Subcutaneous abdominal adipose tissue (tissue), 5 donors: ENCODE data around the gene AP5S1.
"Not testable (repeated sequence)": the region's sequence is repeated elsewhere in the genome, so short reads cannot be mapped to it uniquely, and the experiment has no call there.

Source experiments
- H3K27ac ChIP-seq: one replicate; pipeline ENCODE4 v1.7.0; 2013; ENCODE audit warnings: low read depth, mild to moderate bottlenecking, inconsistent platforms, low read length, moderate library complexity
- H3K27me3 ChIP-seq, 5 donors: one replicate each; pipeline ENCODE4 v1.7.0; 2013; ENCODE audit warnings: low read length in 5 of 5, inconsistent platforms in 1 of 5; ENCODE audit not compliant: control insufficient read depth in 5 of 5, insufficient read depth in 4 of 5
- H3K36me3 ChIP-seq, 5 donors: one replicate each; pipeline ENCODE4 v1.7.0; 2013; ENCODE audit warnings: low read length in 5 of 5; ENCODE audit not compliant: control insufficient read depth in 5 of 5, insufficient read depth in 5 of 5
- H3K4me1 ChIP-seq, 5 donors: one replicate each; pipeline ENCODE4 v1.7.0; 2013; ENCODE audit warnings: low read length in 5 of 5, mild to moderate bottlenecking in 3 of 5, moderate library complexity in 1 of 5; ENCODE audit not compliant: control insufficient read depth in 5 of 5, insufficient read depth in 5 of 5
- H3K4me3 ChIP-seq, 5 donors: one replicate each; pipeline ENCODE4 v1.7.0; 2013; ENCODE audit warnings: low read length in 5 of 5, low read depth in 1 of 5
- H3K9ac ChIP-seq, 5 donors: one replicate each; pipeline ENCODE4 v1.7.0; 2013; ENCODE audit warnings: low read length in 5 of 5, mild to moderate bottlenecking in 4 of 5, moderate library complexity in 3 of 5
- H3K9me3 ChIP-seq, 5 donors: one replicate each; pipeline ENCODE4 v1.7.0; 2013; ENCODE audit warnings: low read length in 5 of 5; ENCODE audit not compliant: control insufficient read depth in 5 of 5
- donor health status: healthy.
- donor health status: healthy.
- donor health status: healthy.
- donor health status: healthy.
- donor health status: healthy.

AP5S1 gene

DNA sequence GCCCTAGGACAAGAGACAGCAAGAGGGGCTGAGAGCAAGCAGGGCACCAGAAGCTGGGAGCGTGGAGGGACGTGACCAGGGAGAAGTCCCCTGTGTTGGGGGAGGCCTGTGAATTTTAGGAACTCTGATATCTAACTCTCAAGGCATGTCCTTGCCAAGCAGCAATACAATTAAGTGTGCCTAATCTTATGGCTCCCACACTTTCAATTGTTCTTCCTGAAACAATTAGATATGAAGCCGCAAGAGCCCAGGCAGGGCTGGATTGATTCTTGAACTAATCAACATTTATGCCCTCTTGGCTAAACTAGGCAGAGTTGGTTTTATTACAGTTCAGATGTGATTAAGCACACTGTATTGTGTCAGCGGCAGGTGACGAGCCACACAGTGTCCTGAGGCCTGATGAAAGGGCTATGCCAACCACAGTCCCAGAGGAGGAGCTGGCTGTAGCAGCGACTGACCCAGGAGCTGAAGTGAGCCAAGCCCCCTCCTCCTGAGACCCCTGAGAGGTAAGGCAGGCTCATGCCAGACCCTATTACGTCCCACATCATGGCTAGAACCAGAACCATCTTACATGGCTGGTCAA, 22.1 kb downstream of the AP5S1 start:
- H3K36me3 ChIP-seq: no peaks in the 10 kb centered on the region
- no peak overlapping the region for H3K27ac ChIP-seq
- H3K9ac ChIP-seq: no peak overlapping the region
- H3K4me1 ChIP-seq: peaks cover under 1 to 15% (median 12%) of the 10 kb centered on the region in 5 donors
- no peak overlapping the region for H3K4me3 ChIP-seq
- no peaks in the 10 kb centered on the region for H3K27me3 ChIP-seq
- H3K9me3 ChIP-seq: no peaks in the 10 kb centered on the region

- peaks cover 3 to 24% (median 17%) of the 10 kb centered on the region in 5 donors for H3K4me1 ChIP-seq
- H3K27me3 ChIP-seq: no peaks in the 10 kb centered on the region
- H3K36me3 ChIP-seq: peaks cover 0 to 2% (median 0%) of the 10 kb centered on the region in 5 donors
- no peak overlapping the region for H3K4me3 ChIP-seq
- H3K9ac ChIP-seq: no peak overlapping the region
- H3K27ac ChIP-seq: no peak overlapping the region
- no peaks in the 10 kb centered on the region for H3K9me3 ChIP-seq
These were observed 23.1 kb downstream of the AP5S1 start for GRCh38 chr20:3843490-3843889.

GRCh38 chr20:3843990-3844619, 23.8 kb downstream of the AP5S1 start:
- H3K9me3 ChIP-seq, H3K27me3 ChIP-seq, H3K27ac ChIP-seq, H3K4me3 ChIP-seq, H3K9ac ChIP-seq, H3K36me3 ChIP-seq: not testable (repeated sequence)
- peaks cover 3 to 27% (median 17%) of the 10 kb centered on the region in 5 donors for H3K4me1 ChIP-seq

DNA sequence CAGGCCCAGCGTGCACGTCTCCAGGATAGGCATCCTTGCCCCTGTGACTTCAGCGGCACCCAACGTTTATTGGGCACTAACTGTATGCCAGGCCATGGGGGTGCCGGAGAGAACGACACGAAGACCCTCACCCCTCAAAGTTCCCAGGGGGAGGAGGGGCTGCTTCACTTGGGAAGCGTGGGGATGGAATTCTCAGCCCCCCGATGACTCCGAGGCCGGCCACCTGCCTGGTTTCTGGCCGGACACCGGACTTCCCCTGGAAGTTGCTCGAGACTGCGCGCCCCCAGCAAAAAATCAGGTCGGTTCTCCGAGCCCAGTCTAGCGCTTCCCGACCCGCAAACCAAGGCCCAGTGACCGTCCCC, 26.0 kb downstream of the AP5S1 start:
- Histone ChIP-seq H3K36me3 (peaks cover 0 to 3% (median 0%) of the 10 kb centered on the region in 5 donors), H3K27ac (peak overlapping the region; percentile 92), H3K9me3 (no peaks in the 10 kb centered on the region), H3K9ac (peak overlapping the region; percentile 86 to 98 (median 94)), H3K4me1 (peaks cover 3 to 30% (median 17%) of the 10 kb centered on the region in 5 donors), H3K27me3 (no peaks in the 10 kb centered on the region), H3K4me3 (peak overlapping the region; percentile 70 to 95 (median 86))

GRCh38 chr20:3846740-3847428, 26.5 kb downstream of the AP5S1 start, which contains the start of gene MAVS:
Gene MAVS (plus strand): TSS chr20:3846834. CDS start chr20:3854625, 7,791 bp downstream.
- Histone ChIP-seq H3K9me3 (no peaks in the 10 kb centered on the region), H3K36me3 (peaks cover 0 to 3% (median 0%) of the 10 kb centered on the region in 5 donors), H3K27ac (peak within 1 kb of the TSS; percentile 92), H3K4me3 (peak within 1 kb of the TSS; percentile 73 to 95 (median 86)), H3K27me3 (no peaks in the 10 kb centered on the region), H3K9ac (peak within 1 kb of the TSS; percentile 86 to 98 (median 94)), H3K4me1 (peaks cover 3 to 30% (median 17%) of the 10 kb centered on the region in 5 donors)

- Histone ChIP-seq H3K36me3 (peaks cover 0 to 3% (median 0%) of the 10 kb centered on the region in 5 donors), H3K4me1 (peaks cover 3 to 30% (median 17%) of the 10 kb centered on the region in 5 donors), H3K27me3 (no peaks in the 10 kb centered on the region), H3K9me3 (no peaks in the 10 kb centered on the region), H3K4me3 (peak overlapping the region; percentile 73 to 95 (median 85)), H3K27ac (peak overlapping the region; percentile 92), H3K9ac (peak overlapping the region; percentile 32 to 97 (median 94))
These were observed 27.1 kb downstream of the AP5S1 start for GRCh38 chr20:3847429-3847940.

DNA sequence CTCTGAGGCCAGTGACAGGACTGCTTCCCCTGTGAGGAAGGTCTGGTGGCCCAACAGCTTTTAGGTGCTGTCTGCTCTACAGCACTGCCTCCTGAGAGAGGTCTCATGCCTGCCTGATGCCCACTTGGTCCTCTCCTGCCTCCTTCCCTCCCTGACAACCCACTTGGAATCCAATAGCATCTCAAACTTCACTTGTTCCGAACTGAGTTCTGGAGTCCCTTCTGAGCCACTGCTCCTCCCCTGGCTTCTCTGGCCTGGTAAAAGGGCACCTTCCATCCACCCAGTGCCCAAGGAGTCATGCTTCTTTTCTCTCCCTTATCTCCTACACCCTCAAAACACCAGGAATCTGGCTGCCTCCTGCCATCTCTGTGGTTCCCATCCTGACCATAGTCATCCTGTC, 28.2 kb downstream of the AP5S1 start:
- H3K27me3 ChIP-seq: no peaks in the 10 kb centered on the region
- peaks cover 0 to 3% (median 0%) of the 10 kb centered on the region in 5 donors for H3K36me3 ChIP-seq
- H3K9me3 ChIP-seq: no peaks in the 10 kb centered on the region
- H3K27ac ChIP-seq: peak overlapping the region; percentile 16
- no peak overlapping the region for H3K4me3 ChIP-seq
- H3K9ac ChIP-seq: peak overlapping the region in 2 of 5 donors; percentile 1 to 18
- H3K4me1 ChIP-seq: peaks cover 3 to 30% (median 17%) of the 10 kb centered on the region in 5 donors

DNA sequence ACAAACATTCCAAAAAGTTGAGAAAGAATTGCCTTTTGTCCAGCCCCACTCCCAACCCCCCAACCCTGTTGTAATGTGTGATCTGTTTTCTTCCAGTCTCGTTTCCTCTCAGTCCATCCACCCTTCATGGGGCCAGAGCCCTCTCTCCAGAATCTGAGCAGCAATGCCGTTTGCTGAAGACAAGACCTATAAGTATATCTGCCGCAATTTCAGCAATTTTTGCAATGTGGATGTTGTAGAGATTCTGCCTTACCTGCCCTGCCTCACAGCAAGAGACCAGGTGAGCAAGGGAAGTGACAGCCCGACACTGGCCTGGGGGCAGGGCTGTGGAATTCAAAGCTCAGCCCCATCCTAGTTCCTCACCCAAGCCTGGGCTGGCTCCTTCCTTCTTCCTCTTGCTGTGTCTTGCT, 34.1 kb downstream of the AP5S1 start:
- Histone ChIP-seq H3K27ac (no peak overlapping the region), H3K9ac (no peak overlapping the region), H3K36me3 (peaks cover 0 to 38% (median 28%) of the 10 kb centered on the region in 5 donors), H3K27me3 (no peaks in the 10 kb centered on the region), H3K4me3 (no peak overlapping the region), H3K9me3 (no peaks in the 10 kb centered on the region), H3K4me1 (peaks cover 0 to 10% (median 3%) of the 10 kb centered on the region in 5 donors)

DNA sequence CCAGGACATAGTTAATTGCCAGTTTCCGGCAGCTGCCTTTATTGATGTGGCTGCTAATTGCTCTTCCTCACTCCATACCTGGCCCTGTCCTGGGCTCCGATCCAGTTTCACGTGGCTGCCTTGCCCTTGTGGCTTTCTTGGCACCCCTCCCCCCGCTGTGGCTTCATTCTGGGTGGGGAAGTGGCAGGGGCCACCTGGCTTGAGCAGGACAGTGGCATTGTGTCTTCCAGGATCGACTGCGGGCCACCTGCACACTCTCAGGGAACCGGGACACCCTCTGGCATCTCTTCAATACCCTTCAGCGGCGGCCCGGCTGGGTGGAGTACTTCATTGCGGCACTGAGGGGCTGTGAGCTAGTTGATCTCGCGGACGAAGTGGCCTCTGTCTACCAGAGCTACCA, 37.1 kb downstream of the AP5S1 start:
- H3K9ac ChIP-seq: no peak overlapping the region
- H3K36me3 ChIP-seq: peaks cover 2 to 63% (median 45%) of the 10 kb centered on the region in 5 donors
- peaks cover 0 to 9% (median 3%) of the 10 kb centered on the region in 5 donors for H3K4me1 ChIP-seq
- no peak overlapping the region for H3K4me3 ChIP-seq
- no peak overlapping the region for H3K27ac ChIP-seq
- no peaks in the 10 kb centered on the region for H3K27me3 ChIP-seq
- peaks cover 0 to 3% (median 0%) of the 10 kb centered on the region in 5 donors for H3K9me3 ChIP-seq
